Smooth muscle cell (in vitro differentiated cells): ENCODE data around the gene MTHFD1L. TPM values are rescaled to one million over a fixed set of nuclear protein-coding genes. Genes with fewer than 3 reads are reported as not detected.

Experiments
- DNase-seq: peaks from one replicate; lab custom pipeline; 2025; ENCODE audit not compliant: unreplicated experiment; lab: John Stamatoyannopoulos, UW
- H2AFZ ChIP-seq: fragments of 200-600 bp; sonication (generic); 2 replicates; pipeline ENCODE4 v1.6.0; 2016; ENCODE audit warnings: antibody characterized with exemption, low read depth, mild to moderate bottlenecking
- H3F3A ChIP-seq: fragments of 200-600 bp; sonication (generic); 2 replicates; pipeline ENCODE4 v1.6.0; 2017; ENCODE audit warnings: antibody characterized with exemption, low read depth
- H3K27ac ChIP-seq: fragments of 200-600 bp; sonication (generic); 2 replicates; pipeline ENCODE4 v1.5.1; 2016; ENCODE audit warnings: low read depth, mild to moderate bottlenecking
- H3K27me3 ChIP-seq: fragments of 200-600 bp; sonication (generic); 2 replicates; pipeline ENCODE4 v1.6.1; 2016; ENCODE audit warnings: low read depth, mild to moderate bottlenecking
- H3K36me3 ChIP-seq: fragments of 200-600 bp; sonication (generic); 2 replicates; pipeline ENCODE4 v1.5.1; 2016; ENCODE audit warnings: low read depth
- H3K4me1 ChIP-seq: fragments of 200-600 bp; sonication (generic); 2 replicates; pipeline ENCODE4 v1.5.1; 2016; ENCODE audit warnings: low read depth
- H3K4me2 ChIP-seq: fragments of 200-600 bp; sonication (generic); 2 replicates; pipeline ENCODE4 v1.6.0; 2016; ENCODE audit warnings: mild to moderate bottlenecking
- H3K4me3 ChIP-seq: fragments of 200-600 bp; sonication (generic); 2 replicates; pipeline ENCODE4 v1.5.1; 2016; ENCODE audit warnings: mild to moderate bottlenecking
- H3K79me2 ChIP-seq: fragments of 200-600 bp; sonication (generic); 2 replicates; pipeline ENCODE4 v1.6.0; 2016; ENCODE audit warnings: low read depth, mild to moderate bottlenecking
- H3K9ac ChIP-seq: fragments of 200-600 bp; sonication (generic); 2 replicates; pipeline ENCODE4 v1.6.0; 2016; ENCODE audit warnings: low read depth
- H3K9me3 ChIP-seq: fragments of 200-600 bp; sonication (generic); replicated peaks from 2 replicates; pipeline ENCODE4 v1.5.1; 2016; ENCODE audit warnings: low read depth
- H4K20me1 ChIP-seq: fragments of 200-600 bp; sonication (generic); 2 replicates; pipeline ENCODE4 v1.6.0; 2016; ENCODE audit warnings: low read depth
- CTCF ChIP-seq: fragments of 200-600 bp; sonication (generic); IDR thresholded peaks from 2 replicates; pipeline ENCODE4 v1.5.1; 2017; ENCODE audit warnings: borderline replicate concordance, mild to moderate bottlenecking, antibody characterized with exemption; ENCODE audit not compliant: insufficient read depth, poor library complexity, severe bottlenecking
- WGBS: methylation state at CpG from one replicate; pipeline ENCODE4 v1.1.7; 2016; ENCODE audit warnings: low lambda C conversion rate; 5-methylcytosine and 5-hydroxymethylcytosine counted together
- polyA plus RNA-seq: library from polyadenylated mRNA; unstranded; fragments of >200 nt; fragmentation: Nextera tagmentation; extraction: Ambion mirVana; gene quantifications from 2 replicates; pipeline ENCODE4 v1.2.1, GENCODE V29; 2016
- total RNA-seq: library from RNA; depleted of rRNA; stranded (reverse); fragments of >200 nt; gene quantifications from 2 replicates; pipeline ENCODE4 v1.2.3, GENCODE V29; 2014

MTHFD1L gene
- total and polyA plus RNA-seq, 2 experiments from 2014 or later, result 35.9 to 46.2 TPM

GRCh38 chr6:150830439-150831165 lies 34.9 kb upstream of the MTHFD1L start:
- H3K4me2 ChIP-seq, result no peak overlapping the region
- no peak for DNase-seq
- WGBS, result 91% methylated on average over 13 of the region's 13 CpGs
- no peaks in the 10 kb centered on the region for H3K79me2 ChIP-seq
- no peaks in the 10 kb centered on the region for H3F3A ChIP-seq
- no peak overlapping the region for H3K4me3 ChIP-seq
- H3K27me3 ChIP-seq, result peaks cover 11% of the 10 kb centered on the region
- H3K9me3 ChIP-seq, result no peaks in the 10 kb centered on the region
- H3K27ac ChIP-seq, result no peak overlapping the region
- TF ChIP-seq CTCF, result no peak
- peaks cover 8% of the 10 kb centered on the region for H4K20me1 ChIP-seq
- peaks cover 4% of the 10 kb centered on the region for H3K4me1 ChIP-seq
- no peak overlapping the region for H3K9ac ChIP-seq
- no peak overlapping the region for H2AFZ ChIP-seq
- no peaks in the 10 kb centered on the region for H3K36me3 ChIP-seq

GRCh38 chr6:150831577-150831976 lies 33.9 kb upstream of the MTHFD1L start:
- H3K27ac ChIP-seq, result no peak overlapping the region
- peaks cover 18% of the 10 kb centered on the region for H4K20me1 ChIP-seq
- H3K4me1 ChIP-seq, result peaks cover 4% of the 10 kb centered on the region
- TF ChIP-seq CTCF, result no peak
- no peaks in the 10 kb centered on the region for H3K79me2 ChIP-seq
- peaks cover 3% of the 10 kb centered on the region for H3K27me3 ChIP-seq
- H3K9me3 ChIP-seq, result no peaks in the 10 kb centered on the region
- H3K4me3 ChIP-seq, result no peak overlapping the region
- no peak for DNase-seq
- no peak overlapping the region for H3K4me2 ChIP-seq
- WGBS, result 97% methylated on average over 14 of the region's 14 CpGs
- H2AFZ ChIP-seq, result no peak overlapping the region
- no peaks in the 10 kb centered on the region for H3K36me3 ChIP-seq
- no peak overlapping the region for H3K9ac ChIP-seq
- H3F3A ChIP-seq, result no peaks in the 10 kb centered on the region

DNA sequence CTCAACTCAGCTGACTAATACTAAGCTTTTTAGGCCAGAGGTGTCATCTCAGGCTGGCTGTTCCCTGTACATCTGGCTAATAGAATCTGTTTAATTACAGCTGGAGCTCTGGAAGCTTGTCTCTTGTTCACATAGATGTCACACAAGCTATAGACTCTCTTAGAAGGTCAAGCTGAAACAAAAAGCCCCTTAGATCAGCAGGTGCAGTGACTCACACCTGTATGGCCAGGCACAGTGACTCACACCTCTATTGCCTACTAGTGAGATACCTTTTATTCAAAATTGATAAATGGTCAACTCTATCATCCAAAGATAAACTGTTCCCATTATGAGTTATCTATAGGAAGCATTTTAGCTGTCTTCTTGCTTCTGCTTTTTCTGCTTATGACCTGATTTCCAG lies 29.9 kb upstream of the MTHFD1L start:
- Histone ChIP-seq H3K27me3 (peaks cover 3% of the 10 kb centered on the region), H4K20me1 (peaks cover 19% of the 10 kb centered on the region), H3F3A (no peaks in the 10 kb centered on the region), H2AFZ (no peak overlapping the region), H3K4me3 (no peak overlapping the region), H3K9me3 (no peaks in the 10 kb centered on the region), H3K4me1 (no peaks in the 10 kb centered on the region), H3K4me2 (no peak overlapping the region), H3K27ac (peak overlapping the region; percentile 41), H3K79me2 (no peaks in the 10 kb centered on the region), H3K36me3 (no peaks in the 10 kb centered on the region), H3K9ac (no peak overlapping the region)
- no peak for DNase-seq
- TF ChIP-seq CTCF, result no peak

DNA sequence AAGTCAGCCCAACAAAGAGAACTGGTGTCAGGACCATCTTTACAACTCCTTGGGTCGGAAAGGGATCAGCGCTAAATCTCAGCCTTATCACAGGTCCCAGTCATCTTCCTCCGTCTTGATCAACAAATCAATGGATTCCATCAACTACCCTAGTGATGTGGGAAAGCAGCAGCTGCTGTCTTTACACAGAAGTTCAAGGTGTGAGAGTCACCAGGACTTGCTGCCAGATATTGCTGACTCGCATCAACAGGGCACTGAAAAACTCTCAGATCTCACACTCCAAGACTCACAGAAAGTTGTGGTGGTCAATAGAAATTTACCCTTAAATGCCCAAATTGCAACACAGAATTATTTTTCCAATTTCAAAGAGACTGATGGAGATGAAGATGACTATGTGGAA lies 25.3 kb upstream of the MTHFD1L start:
- no peaks in the 10 kb centered on the region for H3K79me2 ChIP-seq
- no peak overlapping the region for H3K27ac ChIP-seq
- peaks cover 5% of the 10 kb centered on the region for H3K36me3 ChIP-seq
- H3F3A ChIP-seq, result no peaks in the 10 kb centered on the region
- H3K9me3 ChIP-seq, result no peaks in the 10 kb centered on the region
- H3K4me2 ChIP-seq, result no peak overlapping the region
- H3K9ac ChIP-seq, result no peak overlapping the region
- no peaks in the 10 kb centered on the region for H3K27me3 ChIP-seq
- no peaks in the 10 kb centered on the region for H3K4me1 ChIP-seq
- no peak for DNase-seq
- H3K4me3 ChIP-seq, result no peak overlapping the region
- TF ChIP-seq CTCF, result no peak
- H2AFZ ChIP-seq, result no peak overlapping the region
- H4K20me1 ChIP-seq, result peaks cover 21% of the 10 kb centered on the region
- 83% methylated on average over 4 of the region's 4 CpGs for WGBS
